Activated CD4-positive, alpha-beta T cell treated with anti-CD3 and anti-CD28 coated beads, Interleukin-2, amount 50 U/mL, for 16 hours (primary cell): ENCODE measurements around the gene NTRK1.

Experiments used
- DNase-seq: peaks from one replicate; pipeline ENCODE4 v3.0.0-alpha.2; 2020

The NTRK1 gene

DNA sequence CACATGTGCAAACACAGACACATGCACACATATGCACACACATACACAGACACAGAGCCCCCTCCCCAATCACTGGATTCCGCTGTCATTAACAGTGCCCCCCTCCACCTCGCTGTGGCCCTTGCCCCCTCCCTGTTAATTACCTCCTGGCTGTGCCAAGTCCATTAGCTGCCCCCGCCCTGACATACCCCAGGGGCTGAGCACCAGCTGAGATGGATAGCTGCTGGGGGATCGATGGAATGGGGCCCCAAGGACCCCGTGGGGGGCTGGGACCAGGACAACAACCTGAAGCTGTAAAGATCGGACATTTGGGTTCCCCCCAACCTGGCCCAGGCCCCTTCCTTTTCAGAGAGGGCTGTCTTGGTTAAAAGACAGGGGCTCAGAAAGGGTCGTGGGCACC, 23.3 kb downstream of the NTRK1 start:
- no peak for DNase-seq

DNA sequence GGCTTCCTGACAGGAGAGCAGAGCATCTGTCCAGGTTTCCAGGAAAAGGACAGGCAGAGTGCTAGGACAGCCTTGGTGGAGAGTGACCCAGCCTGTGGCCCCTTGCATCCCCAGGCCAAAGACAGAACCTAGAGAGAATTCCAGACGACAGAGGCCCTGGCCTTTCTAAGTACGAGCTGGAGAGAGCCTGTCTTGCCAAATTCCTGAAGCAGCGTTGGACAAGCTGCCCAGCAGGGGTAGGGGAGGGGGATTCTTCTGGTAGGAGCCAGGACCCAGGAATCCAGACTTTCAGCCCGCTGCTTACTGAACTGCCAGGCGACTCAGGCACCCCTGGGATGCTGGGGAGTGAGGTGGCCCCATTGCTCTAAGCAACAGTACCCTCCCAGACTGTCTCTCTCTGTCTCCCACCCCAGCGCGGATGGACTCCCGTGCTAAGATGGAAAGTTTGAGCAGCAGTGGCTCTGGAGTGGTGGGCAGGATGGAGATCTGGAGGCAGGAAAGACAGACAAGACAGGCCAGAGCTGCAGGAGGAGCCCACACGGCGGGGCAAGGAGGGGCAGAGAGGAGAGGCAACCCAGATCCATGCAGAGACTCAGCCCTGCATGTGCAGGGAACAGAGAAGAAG, 24.0 kb downstream of the NTRK1 start:
- DNase-seq: no peak

DNA sequence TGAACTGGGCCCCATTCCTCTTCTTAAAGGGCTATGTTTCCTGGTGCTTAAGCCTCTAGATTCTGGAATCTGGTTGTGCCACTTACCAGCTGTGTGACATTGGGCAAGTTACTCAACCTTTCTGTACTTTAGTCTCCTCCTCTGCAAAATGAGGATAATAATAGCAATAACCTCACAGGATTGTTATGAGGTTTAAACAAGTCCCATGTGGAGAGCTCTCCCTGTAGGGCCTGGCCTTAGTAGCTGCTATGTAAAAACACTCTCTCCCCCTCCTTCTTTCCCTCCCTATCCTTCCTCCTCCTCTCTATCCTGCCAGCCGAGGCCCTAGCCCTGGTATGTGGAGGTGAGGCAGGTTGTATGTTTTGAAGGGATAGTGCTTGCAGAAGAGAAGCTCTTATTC, 24.6 kb downstream of the NTRK1 start:
- DNase-seq: no peak

DNA sequence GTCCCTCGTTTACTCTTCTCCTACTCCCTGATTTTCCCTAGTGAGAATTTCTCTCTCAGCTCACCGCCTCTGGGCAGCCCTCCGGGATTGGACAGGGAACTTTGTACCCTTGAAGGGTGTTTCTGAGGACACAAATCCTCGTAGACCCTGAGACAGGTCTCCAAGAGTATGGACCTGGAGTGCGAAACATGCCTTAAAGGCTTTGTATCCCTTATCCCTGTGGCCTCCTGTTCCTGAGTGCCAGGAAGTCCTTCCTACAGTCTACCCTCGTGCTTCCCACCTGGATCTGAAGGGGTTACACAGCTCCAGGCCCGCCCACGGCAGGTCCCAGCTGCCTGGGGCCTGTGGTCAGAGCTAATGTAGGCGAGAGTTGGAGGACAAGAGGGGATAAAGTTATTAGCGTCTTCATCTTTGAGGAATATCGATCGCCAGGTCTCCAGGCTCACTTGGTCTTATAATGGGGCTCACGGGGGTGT, 25.3 kb downstream of the NTRK1 start:
- DNase-seq: no peak

DNA sequence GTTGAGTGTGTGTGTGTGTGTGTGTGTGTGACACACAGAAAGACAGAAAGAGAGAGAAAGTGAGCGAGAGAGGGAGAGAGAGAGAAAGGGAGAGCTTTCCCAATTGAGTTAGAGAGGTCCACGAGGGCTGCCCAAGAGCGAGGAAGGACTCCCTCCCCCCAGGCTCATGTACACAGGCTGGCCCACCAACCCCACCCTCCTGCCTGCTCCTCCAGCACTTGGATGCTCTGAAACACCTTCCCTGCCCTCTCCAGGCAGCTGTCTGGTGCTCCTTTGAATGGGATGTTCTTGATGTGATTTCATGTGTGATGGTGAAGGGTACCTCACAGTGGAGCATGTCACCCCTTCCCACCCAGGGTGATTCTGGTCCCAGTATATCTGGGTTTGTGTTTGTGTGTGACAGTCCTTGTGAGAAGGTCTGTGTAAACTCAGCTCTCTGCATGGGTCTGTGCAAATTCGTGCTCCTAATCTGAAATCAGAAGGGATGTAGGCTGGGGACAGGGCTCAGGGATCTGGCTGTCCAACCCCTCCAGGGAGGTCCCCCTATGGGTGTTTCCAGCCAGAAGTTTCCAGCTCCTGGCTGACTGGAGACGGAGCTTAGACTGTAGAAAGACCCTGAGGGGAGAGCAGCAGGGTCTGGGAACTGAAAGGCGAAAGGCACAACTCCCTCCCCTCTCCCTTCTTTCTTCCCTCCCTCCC, 26.1 kb downstream of the NTRK1 start:
- DNase-seq: no peak

DNA sequence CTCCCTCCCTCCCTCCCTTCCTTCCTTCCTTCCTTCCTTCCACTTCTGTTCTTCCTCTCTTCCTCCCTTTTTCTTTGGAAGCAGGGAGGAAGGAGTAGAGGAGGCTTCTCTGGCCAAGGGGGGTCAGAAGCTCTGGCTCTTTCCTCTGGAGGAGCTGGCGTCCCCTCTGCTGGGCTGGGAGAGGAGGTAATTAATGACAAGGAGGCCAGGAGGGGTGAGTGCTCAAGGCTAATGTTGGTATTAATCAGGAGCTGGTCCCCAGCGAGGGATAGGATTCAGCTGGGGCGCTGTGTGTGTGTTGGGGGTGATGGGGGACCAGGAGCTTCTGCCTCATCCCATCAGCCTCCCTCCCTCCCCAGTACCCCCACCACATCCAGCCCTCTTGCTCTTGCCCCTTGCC, 26.7 kb downstream of the NTRK1 start:
- DNase-seq: no peak

DNA sequence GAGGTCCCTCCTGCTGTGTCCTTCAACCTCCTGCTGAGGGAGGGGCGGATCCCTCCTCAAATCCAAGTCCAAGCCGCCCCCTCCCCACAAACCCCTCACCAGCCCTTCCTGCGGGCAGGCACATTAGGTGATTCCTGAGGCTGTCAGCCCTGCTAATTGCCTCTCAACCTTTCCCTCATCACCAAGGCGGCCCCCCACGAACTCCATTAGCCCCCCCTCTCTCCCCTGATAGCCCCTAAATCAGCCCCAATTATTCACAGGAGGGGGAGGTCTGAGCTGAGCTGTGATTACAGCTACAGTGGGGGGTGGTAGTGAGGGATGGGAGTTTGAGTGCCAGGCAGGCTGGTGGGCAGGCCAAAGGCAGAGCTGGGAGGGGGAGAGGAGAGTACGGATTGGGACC, 27.1 kb downstream of the NTRK1 start:
- DNase-seq: no peak

DNA sequence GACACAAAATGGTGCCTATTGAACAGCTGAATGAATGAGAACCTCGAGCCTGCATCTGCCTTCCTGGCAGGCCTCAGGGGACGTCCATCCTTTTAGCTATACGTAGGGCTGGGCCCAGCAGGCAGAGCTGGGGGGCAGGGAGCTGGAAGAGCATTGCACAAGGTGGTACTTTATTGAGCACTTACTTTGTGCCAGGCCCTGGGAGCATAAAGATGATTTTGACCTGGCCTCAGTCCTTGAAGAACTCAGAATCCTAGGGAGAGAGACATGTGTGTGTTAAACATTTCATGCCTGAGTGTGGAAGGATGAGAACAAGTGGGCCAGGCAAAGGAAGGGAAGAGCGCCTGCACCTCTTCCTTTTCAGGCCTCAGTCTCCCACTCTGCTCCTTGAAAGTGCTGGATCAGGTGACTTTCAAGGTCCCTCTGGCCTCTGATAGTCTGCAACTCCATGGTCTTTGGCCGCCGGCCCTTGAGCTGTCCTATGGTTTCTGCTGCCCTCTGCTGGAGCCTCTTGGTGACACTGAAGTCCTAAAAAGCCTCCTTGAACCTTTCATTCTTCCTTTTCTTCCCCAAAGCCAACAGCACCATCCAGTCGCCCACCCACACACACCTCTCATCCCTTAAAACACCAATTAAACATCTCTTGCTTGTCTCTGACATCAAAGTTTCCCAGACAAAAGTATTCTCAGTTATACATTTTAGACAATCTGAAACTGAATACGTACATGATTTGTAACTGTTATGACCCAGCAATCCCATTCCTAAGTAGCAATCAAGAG, 29.3 kb downstream of the NTRK1 start:
- DNase-seq: peak; percentile 66

DNA sequence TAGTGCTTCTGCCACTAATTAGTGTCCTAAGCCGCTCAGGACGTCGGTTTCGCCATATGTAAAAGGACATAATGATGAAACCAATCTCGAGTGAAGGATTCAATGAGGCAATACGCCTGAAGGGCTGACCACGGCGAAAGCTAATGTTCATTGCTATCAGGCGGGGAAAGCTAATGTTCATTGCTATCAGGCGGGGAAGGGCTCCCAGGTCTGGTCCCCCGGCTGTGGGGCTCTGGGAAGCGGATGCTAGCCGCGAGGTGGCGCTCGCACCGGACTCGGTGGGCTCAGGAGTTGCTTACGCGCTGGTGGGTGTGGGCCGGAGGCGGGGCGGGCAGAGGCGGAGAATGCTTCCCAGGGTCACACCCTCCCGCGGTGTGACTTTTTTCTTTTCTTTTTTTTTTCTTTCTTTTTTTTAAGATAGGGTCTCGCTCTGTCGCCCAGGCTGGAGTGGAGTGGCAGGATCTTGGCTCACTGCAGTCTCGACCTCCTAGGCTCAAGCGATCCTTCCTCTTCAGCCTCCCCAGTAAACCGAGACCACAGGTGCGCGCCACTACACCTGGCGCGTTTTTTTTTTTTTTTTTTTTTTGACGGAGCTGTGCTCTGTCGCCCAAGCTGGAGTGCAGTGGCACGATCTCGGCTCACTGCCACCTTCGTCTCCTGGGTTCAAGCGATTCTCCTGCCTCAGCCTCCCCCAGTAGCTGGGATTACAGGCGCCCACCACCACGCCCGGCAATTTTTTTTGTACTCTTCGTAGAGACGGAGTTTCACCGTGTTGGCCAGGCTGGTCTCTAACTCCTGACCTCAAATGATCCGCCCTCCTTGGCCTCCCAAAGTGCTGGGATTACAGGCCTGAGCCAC, 31.8 kb downstream of the NTRK1 start:
- DNase-seq: peak; percentile 88

DNA sequence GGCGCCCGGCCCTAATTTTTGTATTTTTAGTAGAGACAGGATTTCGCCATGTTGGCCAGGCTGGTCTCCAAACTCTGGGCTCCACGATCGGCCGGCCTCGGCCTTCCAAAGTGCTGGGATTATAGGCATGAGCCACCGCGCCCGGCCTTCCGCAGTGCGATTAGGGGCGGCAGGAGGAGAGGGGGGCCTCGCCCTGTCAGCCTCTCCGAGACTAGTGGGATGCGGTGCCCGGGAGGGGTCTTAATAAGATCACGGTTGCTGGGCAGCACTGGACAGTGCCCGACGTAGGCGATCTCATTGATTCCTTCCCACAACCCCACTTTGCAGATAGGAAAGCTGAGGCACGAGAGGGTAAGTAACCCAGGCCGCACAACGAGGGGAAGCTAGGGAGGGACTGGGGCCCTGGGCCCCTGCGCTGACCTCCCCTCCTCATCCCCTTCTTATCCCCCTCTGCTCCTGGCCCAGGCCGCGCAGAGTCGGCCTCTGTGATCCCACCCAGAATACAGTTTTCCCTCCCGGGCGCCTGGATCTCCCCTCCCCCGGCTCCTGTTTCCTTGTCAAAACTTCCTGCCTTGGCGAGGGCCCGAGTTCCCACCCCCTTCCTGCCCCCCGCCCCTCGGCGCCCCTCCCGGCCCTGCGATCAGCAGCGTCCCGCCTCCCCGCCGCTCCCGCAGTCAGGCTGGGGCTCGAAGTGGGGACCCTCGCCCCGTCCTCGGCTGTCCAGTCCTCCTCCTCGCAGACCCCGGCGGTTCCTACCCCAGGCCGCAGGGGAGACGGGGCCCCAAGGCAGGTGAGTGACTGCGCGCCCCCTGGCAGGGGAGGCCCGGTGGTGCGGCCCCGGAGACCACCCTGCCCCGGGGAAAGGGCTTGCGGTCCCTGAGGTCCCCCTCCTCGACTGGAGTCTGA, 32.6 kb downstream of the NTRK1 start, which contains the start of gene PEAR1:
TSS of gene PEAR1 (plus strand) at position 671 of the 906 bp plus-strand sequence. CDS start 10,209 bp downstream, outside the sequence.
- DNase-seq: no peak

DNA sequence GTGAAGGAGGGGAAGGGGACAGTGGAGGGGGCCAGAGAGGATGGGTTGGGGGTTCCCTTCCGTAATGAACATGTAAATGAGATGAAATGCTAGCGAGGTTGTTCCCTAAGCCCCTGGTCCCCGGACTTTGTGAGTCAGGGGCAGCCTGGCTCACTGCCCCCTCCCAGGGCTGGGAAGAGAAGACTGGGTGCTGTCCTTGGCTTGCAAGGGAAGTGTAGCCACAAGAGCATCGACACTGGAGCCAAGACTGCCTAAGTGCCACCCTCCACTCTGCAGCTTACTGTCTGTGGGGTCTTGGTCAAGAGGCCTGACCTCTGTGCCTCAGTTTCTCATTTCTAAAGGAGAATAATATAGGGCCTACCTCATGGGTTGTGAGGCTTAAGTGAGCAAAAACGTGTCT, 33.3 kb downstream of the NTRK1 start:
- DNase-seq: no peak

DNA sequence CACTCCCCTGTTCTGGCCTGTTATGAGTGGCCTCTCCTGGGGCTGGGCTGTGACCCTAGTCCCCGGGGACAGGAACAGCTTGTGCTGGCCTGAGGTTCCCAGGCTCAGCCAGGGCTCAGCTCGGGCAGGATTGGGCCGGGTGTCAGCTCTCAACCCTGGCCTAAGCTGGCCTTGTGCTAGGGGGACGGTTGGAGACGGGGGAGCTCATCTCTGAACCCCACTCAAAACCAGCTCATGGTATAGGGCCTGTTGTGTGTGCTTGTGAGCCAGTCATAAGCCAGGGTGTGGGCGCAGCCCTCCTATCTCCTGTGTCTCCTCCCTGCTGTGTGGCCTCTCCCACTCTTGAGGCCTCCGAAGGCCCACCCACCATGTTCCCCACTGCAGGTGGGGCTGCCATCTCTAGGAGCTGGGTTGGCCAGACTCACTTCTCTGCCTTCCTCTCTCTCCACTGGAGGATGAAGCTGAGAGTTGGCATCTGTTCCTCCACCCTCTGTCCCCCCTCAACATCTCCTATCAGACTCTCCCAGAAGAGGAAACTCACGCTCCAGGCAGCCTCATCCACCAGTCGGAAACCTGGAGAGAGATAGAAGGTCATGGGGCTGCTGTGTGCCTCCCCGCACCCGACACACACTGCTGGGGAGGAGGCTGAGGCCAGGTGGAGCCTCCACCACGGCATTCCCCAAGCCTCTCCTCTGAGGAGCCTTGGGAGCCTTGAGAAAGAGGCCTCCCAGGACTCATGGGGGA, 34.2 kb downstream of the NTRK1 start:
- no peak for DNase-seq

DNA sequence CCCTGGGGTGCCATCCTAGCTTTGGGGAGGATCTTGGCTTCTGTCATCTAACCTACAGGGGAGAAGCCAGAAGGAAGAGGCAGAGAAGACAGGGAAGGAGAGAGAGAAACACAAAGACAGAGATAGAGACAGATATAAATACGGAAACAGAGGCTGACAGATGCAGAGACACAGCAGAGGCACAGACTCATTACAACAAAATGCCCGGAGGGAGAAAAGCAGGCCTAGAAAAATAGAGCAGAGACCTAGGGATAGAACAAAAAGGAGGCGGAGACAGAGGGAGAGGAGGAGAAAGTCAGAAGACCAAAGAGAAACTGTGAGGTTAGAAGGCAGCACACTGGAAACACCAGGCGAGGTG, 34.8 kb downstream of the NTRK1 start:
- DNase-seq: no peak

DNA sequence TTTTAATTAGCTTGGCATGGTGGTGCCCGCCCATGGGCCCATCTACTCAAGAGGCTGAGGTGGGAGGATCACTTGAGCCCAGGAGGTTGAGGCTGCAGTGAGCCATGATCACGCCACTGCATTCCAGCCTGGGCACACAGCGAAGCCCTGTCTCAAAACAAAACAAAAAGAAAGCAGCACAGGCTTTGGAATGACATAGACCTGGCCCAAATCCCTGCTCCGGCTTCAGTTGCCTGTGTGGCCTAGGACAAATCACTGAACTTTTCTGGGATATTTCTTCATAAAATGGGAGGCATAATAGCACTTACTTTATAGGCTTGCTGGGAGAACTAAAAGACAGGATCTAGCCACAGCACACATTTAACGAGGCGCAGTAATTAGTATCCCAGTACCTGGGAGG, 35.3 kb downstream of the NTRK1 start:
- no peak for DNase-seq

DNA sequence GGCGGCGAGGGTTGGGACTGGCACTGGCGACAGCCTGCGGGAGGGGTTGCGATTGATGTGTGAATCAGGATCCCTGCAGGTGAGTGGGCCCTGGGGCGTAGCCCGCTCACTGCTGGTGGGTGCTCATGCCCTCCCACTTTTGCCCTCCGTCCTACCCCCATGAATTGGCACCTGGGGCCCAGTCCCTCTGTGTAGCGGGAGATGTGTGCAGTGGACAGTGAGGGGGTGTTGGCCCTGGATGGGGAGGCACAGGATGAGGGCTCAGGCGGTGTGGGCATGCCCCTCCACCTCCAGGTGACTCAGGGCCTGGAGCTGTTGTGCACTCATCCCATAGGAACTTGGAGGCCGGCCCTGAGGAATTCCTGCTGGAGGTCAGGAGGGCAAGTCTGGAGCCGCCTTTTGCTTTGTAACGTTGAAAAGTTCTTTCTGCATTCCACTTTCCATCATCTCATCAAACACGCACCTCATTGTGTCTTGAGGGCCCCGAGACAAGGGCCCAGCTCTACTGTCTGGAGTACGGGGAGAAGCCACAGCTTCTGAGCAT, 35.9 kb downstream of the NTRK1 start:
- no peak for DNase-seq

DNA sequence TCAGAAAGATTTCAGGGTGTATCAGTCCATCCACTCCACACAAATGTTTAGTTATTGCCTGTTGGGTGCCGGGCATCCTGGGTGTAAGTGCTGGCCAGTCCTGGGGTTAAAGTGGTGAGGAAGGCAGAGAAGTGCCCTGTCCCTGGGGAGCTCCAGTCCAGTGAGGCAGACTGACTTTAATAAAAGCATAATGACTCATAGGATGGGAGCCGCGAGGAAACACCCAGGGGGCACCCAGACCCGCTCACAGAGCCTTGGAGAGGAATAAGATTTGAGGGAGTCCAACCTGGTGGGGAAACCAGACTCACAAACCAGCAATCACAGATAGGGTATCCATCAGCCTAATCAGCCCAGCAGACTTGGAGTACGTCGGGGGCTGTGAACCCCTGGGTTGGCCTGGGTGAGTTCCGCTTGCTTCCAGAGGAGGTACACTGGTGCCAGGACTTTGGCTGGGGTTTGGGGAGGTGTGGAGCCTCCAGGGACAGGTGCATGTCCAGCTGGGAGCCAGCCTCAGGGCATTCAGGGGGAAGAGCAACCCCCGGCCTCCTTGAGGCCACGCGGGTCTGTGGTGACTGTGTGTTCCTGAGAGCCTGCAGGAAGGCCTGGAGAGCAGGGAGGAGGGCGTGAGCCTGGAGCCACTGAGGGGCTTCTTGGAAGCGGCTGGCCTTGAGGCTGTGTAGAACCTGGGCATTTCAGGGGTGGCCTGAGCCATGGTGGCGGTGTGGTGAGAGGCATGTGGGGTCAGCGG, 36.6 kb downstream of the NTRK1 start:
- DNase-seq: no peak

DNA sequence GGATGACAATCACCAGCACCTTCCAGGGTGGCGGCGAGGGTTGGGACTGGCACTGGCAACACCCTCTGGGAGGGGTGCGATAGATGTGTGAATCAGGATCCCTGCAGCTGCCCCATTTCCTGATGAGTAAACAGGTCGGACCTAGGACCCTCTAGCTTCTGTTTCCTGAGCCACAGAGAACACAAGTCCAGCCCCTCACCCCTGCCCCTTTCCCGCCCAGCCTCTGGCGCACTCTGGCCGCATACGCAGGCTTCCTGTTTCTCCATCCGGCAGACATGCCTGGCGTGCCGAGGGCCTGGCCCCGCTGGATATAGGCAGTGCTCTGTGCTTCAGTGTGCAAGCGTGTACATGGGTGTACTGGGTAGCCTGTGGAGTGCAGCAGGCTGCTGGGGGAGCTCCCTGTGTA, 37.5 kb downstream of the NTRK1 start:
- no peak for DNase-seq

DNA sequence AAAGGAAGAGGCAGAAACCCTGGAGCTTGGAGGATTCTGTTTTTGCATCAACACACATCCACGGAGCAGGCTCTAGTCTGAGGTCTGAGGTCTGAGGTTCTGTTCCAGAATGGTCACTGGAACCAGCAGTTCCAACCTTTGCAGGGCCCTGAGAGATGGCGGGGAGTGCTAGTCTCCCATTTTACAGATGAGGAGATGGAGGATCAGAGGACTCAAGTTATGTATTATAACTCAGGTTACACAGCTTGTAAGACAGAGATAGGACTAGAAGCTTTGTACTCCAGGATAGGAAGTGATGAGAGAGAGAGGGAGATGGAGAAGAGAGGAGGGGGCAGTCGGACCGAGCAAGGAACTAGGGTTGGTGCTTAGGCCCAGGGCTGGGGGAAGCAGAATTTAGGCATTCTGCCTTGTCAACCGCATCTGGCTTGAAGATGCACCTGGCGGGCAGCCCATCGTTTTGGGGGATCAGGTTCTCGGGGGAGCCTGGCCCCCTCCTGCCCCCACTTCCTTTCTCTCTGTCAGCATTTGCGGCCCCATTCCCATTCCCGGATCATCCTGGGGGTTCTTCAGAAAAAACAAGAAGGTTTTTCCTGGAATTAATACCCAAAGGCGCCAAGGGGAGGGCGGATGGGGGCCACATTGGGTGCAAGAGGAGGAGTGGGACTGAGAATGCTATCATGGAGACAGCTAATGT, 38.5 kb downstream of the NTRK1 start:
- DNase-seq: no peak

DNA sequence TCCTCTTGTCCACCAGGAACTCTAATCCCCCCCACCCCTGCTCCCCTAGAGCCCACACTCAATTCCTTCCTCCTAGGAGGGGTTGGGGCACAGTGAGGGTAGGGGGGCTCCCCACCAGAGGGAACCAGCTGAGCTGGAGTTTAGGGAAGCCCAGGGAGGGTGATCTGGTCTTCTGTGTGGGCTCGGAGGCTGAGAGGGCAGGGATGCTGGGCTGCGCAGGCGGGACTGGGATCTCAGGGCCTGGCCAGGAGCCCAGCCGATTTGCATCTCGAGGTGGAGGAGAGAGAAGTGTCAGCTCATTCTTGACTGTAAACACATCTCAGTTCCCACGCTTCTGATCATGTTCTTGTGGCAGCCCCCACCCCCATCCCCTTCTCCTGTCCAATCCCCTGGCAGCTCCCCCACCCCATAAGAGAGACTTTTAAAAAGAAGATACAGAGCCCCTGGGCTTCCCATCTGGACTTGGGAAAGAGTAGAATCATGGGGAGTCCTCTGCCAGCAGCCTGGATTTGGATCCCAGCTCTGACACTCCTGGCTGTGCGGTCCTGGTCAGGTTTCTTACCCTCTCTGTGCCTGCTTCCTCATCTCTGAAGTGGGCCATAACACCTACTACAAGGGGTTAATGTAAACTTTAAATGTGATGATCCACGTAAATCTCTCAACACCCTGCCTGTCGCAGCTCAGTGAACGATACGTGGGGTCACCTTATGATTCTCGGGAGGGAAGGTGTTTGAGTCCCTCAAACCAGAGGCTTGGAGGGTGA, 39.5 kb downstream of the NTRK1 start:
- DNase-seq: no peak
